HG03139 (cell line): ENCODE data around the gene PARD6B.
"Not testable (repeated sequence)": the region's sequence is repeated elsewhere in the genome, so short reads cannot be mapped to it uniquely, and the experiment has no call there.

Source experiments
- ATAC-seq: cut with Tn5 transposase; IDR thresholded peaks from one replicate; pipeline ENCODE4 v1.9.1; 2021; ENCODE audit not compliant: unreplicated experiment

PARD6B gene

GRCh38 chr20:50703651-50704438, 27.5 kb upstream of the PARD6B start:
- not testable (repeated sequence) for ATAC-seq

GRCh38 chr20:50704514-50704913, 26.9 kb upstream of the PARD6B start:
- no peak for ATAC-seq

- no peak for ATAC-seq
These were observed 26.4 kb upstream of the PARD6B start for GRCh38 chr20:50704971-50705370.

GRCh38 chr20:50708845-50709635, 22.3 kb upstream of the PARD6B start:
- ATAC-seq, result no peak

GRCh38 chr20:50709636-50709973, 21.8 kb upstream of the PARD6B start:
- no peak for ATAC-seq

- no peak for ATAC-seq
These were observed 20.8 kb upstream of the PARD6B start for GRCh38 chr20:50710492-50711063.

- ATAC-seq, result no peak
These were observed 20.1 kb upstream of the PARD6B start for GRCh38 chr20:50711113-50711825.

- no peak for ATAC-seq
These were observed 18.4 kb upstream of the PARD6B start for GRCh38 chr20:50712771-50713656.

- ATAC-seq, result no peak
These were observed 17.7 kb upstream of the PARD6B start for GRCh38 chr20:50713657-50714101.

GRCh38 chr20:50714426-50714825, 17.0 kb upstream of the PARD6B start:
- ATAC-seq, result not testable (repeated sequence)

- ATAC-seq, result no peak
These were observed 15.7 kb upstream of the PARD6B start for GRCh38 chr20:50715694-50716093.

GRCh38 chr20:50716518-50716917, 14.9 kb upstream of the PARD6B start:
- no peak for ATAC-seq

- ATAC-seq, result no peak
These were observed 14.1 kb upstream of the PARD6B start for GRCh38 chr20:50717312-50717711.

- ATAC-seq, result no peak
These were observed 13.2 kb upstream of the PARD6B start for GRCh38 chr20:50717974-50718761.

GRCh38 chr20:50719328-50719727, 12.1 kb upstream of the PARD6B start:
- ATAC-seq, result no peak

- no peak for ATAC-seq
These were observed 11.4 kb upstream of the PARD6B start for GRCh38 chr20:50720026-50720425.

- ATAC-seq, result no peak
These were observed 10.8 kb upstream of the PARD6B start for GRCh38 chr20:50720582-50720981.

GRCh38 chr20:50721881-50722281, 9.5 kb upstream of the PARD6B start:
- no peak for ATAC-seq

GRCh38 chr20:50722424-50723155, 8.8 kb upstream of the PARD6B start:
- no peak for ATAC-seq
